Peyer's patch (tissue), 4 donors: ENCODE data around the gene LRRC8A. TPM values are rescaled to one million over a fixed set of nuclear protein-coding genes. Genes with fewer than 3 reads are reported as not detected.
"Not testable (repeated sequence)": the region's sequence is repeated elsewhere in the genome, so short reads cannot be mapped to it uniquely, and the experiment has no call there.

Experiments used
- DNase-seq, 3 donors: peaks; one replicate each; pipeline ENCODE4 v3.0.0-alpha.2; 2017 to 2019
- H3K27ac ChIP-seq, 4 donors: fragments of 200-600 bp; sonication (generic); one replicate each; pipeline ENCODE4 v1.5.1; 2016 to 2019
- H3K27me3 ChIP-seq, 2 donors: fragments of 200-600 bp; sonication (generic); one replicate each; pipeline ENCODE4 v1.5.1; 2019
- H3K36me3 ChIP-seq, 3 donors: fragments of 200-600 bp; sonication (generic); one replicate each; pipeline ENCODE4 v1.5.1; 2016 to 2019
- H3K4me1 ChIP-seq, 4 donors: fragments of 200-600 bp; sonication (generic); one replicate each; pipeline ENCODE4 v1.5.1; 2016 to 2019
- H3K4me3 ChIP-seq, 4 donors: fragments of 200-600 bp; sonication (generic); 1 replicate in 3 of 4; 2 replicates in 1 of 4; pipeline ENCODE4 v1.5.1; 2016 to 2019; ENCODE audit warnings: mild to moderate bottlenecking in 1 of 4
- H3K9me3 ChIP-seq, 4 donors: fragments of 200-600 bp; sonication (generic); one replicate each; pipeline ENCODE4 v1.5.1; 2016 to 2019; ENCODE audit warnings: mild to moderate bottlenecking in 1 of 4
- POLR2A ChIP-seq, 2 donors: fragments of 450-650 bp; IDR thresholded peaks; one replicate each; pipeline ENCODE4 v1.5.1; 2017; ENCODE audit warnings: antibody characterized with exemption in 2 of 2, mild to moderate bottlenecking in 2 of 2, moderate library complexity in 2 of 2
- total RNA-seq, 4 donors: library from RNA; depleted of rRNA; stranded (reverse); fragments of >200 nt; gene quantifications; one replicate each; pipeline ENCODE4 v1.1.0, GENCODE V29; 2016
- TF ChIP-seq, protein P1 (sequence below), 6 experiments: fragments of 450-650 bp in 4 of 6; fragments of 200-600 bp in 2 of 6; sonication (generic) in 1 of 6; IDR thresholded peaks; one replicate each; pipeline ENCODE4 v1.5.1; 2017 to 2019; ENCODE audit warnings: antibody characterized with exemption in 6 of 6, mild to moderate bottlenecking in 3 of 6, moderate library complexity in 1 of 6

LRRC8A gene
- total RNA-seq, 4 donors from 2014 or later = 20.0 to 39.2 (median 27.0) TPM

GRCh38 chr9:128945798-128946501 lies 64.0 kb downstream of the LRRC8A start:
- H3K4me1 ChIP-seq = peaks cover 0 to 12% (median 6%) of the 10 kb centered on the region in 4 donors
- H3K27me3 ChIP-seq = no peaks in the 10 kb centered on the region
- TF ChIP-seq, protein P1, sequence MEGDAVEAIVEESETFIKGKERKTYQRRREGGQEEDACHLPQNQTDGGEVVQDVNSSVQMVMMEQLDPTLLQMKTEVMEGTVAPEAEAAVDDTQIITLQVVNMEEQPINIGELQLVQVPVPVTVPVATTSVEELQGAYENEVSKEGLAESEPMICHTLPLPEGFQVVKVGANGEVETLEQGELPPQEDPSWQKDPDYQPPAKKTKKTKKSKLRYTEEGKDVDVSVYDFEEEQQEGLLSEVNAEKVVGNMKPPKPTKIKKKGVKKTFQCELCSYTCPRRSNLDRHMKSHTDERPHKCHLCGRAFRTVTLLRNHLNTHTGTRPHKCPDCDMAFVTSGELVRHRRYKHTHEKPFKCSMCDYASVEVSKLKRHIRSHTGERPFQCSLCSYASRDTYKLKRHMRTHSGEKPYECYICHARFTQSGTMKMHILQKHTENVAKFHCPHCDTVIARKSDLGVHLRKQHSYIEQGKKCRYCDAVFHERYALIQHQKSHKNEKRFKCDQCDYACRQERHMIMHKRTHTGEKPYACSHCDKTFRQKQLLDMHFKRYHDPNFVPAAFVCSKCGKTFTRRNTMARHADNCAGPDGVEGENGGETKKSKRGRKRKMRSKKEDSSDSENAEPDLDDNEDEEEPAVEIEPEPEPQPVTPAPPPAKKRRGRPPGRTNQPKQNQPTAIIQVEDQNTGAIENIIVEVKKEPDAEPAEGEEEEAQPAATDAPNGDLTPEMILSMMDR (IDR thresholded peaks at IDR 0.05) = no peak
- TF ChIP-seq POLR2A (IDR thresholded peaks at IDR 0.05) = no peak
- H3K27ac ChIP-seq = no peak overlapping the region
- H3K36me3 ChIP-seq = no peaks in the 10 kb centered on the region
- DNase-seq = peak in 1 of 3 donors; percentile 38
- H3K9me3 ChIP-seq = no peaks in the 10 kb centered on the region
- H3K4me3 ChIP-seq = no peak overlapping the region

DNA sequence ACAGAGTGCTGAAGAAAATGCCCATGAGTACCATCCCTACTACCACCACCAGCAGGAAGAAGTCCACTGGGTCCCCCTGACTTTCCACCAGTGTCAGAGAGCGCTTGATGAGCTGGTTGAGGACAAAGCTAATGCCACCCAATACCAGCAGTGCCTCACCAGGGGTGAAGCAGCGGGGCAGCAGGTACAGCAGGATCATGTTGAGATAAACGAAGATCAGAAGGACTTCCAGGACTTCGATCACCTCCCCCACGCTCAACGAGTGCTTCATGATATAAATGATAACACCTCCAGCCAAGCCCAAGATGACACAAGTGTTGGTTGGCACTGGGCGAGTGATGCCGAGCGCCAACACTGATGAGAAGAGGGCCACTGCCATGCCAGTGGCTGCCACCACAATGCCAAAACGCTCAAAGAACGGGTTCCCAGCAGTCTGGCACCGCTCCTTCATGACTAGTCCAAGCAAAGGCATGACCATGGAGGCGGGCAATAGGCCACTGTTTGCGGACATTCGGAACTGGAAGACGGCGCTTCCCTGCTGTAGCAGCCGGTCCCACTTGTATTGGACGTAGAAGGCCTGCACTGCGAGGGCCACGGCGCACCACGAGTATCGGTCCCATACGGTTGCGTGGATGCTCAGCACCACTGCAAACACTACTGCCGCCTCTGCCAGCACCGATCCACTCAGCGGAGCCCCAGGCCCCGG lies 64.8 kb downstream of the LRRC8A start:
- no peaks in the 10 kb centered on the region for H3K27me3 ChIP-seq
- peak in 2 of 3 donors; percentile 20 to 55 for DNase-seq
- peak overlapping the region; percentile 90 to 92 (median 90) for H3K27ac ChIP-seq
- no peaks in the 10 kb centered on the region for H3K9me3 ChIP-seq
- H3K4me3 ChIP-seq = peak overlapping the region; percentile 76 to 93 (median 88)
- H3K36me3 ChIP-seq = peaks cover 0 to 2% (median 0%) of the 10 kb centered on the region in 3 donors
- H3K4me1 ChIP-seq = peaks cover 0 to 12% (median 6%) of the 10 kb centered on the region in 4 donors
- TF ChIP-seq, protein P1 (IDR thresholded peaks at IDR 0.05) = no peak
- TF ChIP-seq POLR2A (IDR thresholded peaks at IDR 0.05) = no peak

GRCh38 chr9:128947277-128947526 lies 65.3 kb downstream of the LRRC8A start:
- Histone ChIP-seq H3K27me3 (no peaks in the 10 kb centered on the region), H3K4me1 (peaks cover 0 to 12% (median 6%) of the 10 kb centered on the region in 4 donors), H3K9me3 (no peaks in the 10 kb centered on the region), H3K4me3 (peak overlapping the region; percentile 76 to 93 (median 88)), H3K27ac (peak overlapping the region; percentile 90 to 92 (median 90)), H3K36me3 (peaks cover 0 to 6% (median 0%) of the 10 kb centered on the region in 3 donors)
- no peak for DNase-seq
- TF ChIP-seq, protein P1 (IDR thresholded peaks at IDR 0.05) = no peak
- TF ChIP-seq POLR2A (IDR thresholded peaks at IDR 0.05) = no peak

DNA sequence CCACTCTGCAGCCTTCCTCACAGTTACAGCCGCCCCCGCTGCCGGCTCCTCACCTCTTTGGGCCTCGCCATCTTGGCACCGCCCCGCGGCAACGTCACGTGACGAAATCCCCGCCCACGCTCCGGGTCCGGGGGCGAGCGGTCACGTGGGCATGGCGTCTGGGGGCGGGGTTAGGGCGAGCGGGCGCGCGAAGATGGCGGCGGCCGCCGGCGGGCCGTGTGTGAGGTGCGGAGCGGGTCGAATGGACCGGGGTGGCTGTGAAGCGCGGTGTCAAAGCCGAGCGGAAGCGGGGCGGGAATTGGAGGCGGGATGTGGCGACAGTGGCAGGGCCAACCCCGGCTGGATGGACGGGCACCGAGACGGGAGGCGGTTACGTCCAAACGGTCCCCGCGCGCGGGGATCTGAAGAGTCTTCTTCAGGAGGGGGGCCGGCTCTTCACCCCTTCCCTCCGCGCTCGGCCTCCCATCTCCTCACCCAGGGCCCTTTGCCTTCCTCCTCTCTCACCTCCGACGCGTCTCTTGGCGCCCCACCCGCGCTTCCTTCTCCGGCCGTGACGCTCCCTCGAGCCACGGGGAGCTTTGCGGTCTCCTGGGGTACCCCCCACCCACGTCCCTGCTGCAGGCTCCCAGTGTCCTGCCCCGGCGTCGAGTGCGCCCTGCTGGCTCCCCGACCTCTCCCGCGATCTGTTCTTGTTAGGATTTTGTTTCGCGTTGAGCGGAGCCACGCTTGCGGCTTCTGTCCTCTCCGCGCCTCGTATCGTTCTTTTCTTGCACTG lies 65.8 kb downstream of the LRRC8A start, which contains the start of the genes DOLK and NUP188:
Gene DOLK, minus strand, starts transcription at position 77 of the 775 bp plus-strand sequence. CDS start 300 bp downstream, outside the sequence.
Gene NUP188, plus strand, starts transcription at position 173 of the 775 bp plus-strand sequence. Its CDS starts 21 bp downstream, at position 194.
- peak within 1 kb of the TSS; percentile 76 to 93 (median 88) for H3K4me3 ChIP-seq
- peaks cover 0 to 12% (median 6%) of the 10 kb centered on the region in 4 donors for H3K4me1 ChIP-seq
- DNase-seq = peak; percentile 97 to 99 (median 98)
- peaks cover 0 to 10% (median 0%) of the 10 kb centered on the region in 3 donors for H3K36me3 ChIP-seq
- TF ChIP-seq, protein P1 (IDR thresholded peaks at IDR 0.05) = peak in 1 of 6 experiments; percentile 1
- TF ChIP-seq POLR2A (IDR thresholded peaks at IDR 0.05) = peak; percentile 78 to 85
- peak within 1 kb of the TSS; percentile 90 to 92 (median 90) for H3K27ac ChIP-seq
- no peaks in the 10 kb centered on the region for H3K9me3 ChIP-seq
- H3K27me3 ChIP-seq = no peaks in the 10 kb centered on the region

- not testable (repeated sequence) for H3K4me3 ChIP-seq, H3K27me3 ChIP-seq, H3K9me3 ChIP-seq, H3K27ac ChIP-seq, DNase-seq, H3K4me1 ChIP-seq
- H3K36me3 ChIP-seq = peaks cover 0 to 66% (median 0%) of the 10 kb centered on the region in 3 donors
Measured at GRCh38 chr9:128961403-128961802, 79.5 kb downstream of the LRRC8A start.

Other genes starting within 250 kb of the LRRC8A start
- gene DYNC2I2, start 225.3 kb upstream of the LRRC8A start, total RNA-seq = 100 to 1,000 TPM in 1 of 4 donors, 10 to 100 TPM in 3; 71.9 to 103 (median 95.8) TPM
- gene SET, start 192.9 kb upstream of the LRRC8A start, total RNA-seq = 100 to 1,000 TPM in 1 of 4 donors, 10 to 100 TPM in 3; 72.3 to 148 (median 83.9) TPM
- 10 to 100 TPM in 1 of 4 donors, 1 to 10 TPM in 3; 5.6 to 15.7 (median 9.3) TPM for gene PKN3, start 179.6 kb upstream of the LRRC8A start, total RNA-seq
- gene ZDHHC12, start 158.0 kb upstream of the LRRC8A start, total RNA-seq = 100 to 1,000 TPM in 3 of 4 donors, 10 to 100 TPM in 1; 21.5 to 177 (median 138) TPM
- gene ZER1, start 110.2 kb upstream of the LRRC8A start, total RNA-seq = 100 to 1,000 TPM in 1 of 4 donors, 10 to 100 TPM in 3; 83.1 to 114 (median 88.1) TPM
- gene TBC1D13, start 94.9 kb upstream of the LRRC8A start, total RNA-seq = 10 to 100 TPM; 26.8 to 48.7 (median 45.7) TPM
- 10 to 100 TPM in 3 of 4 donors, 1 to 10 TPM in 1; 9.9 to 53.6 (median 40.5) TPM for gene ENDOG, start 63.6 kb upstream of the LRRC8A start, total RNA-seq
- 10 to 100 TPM; 33.5 to 48.7 (median 34.9) TPM for gene SPOUT1, start 52.3 kb upstream of the LRRC8A start, total RNA-seq
- gene KYAT1, start 183 bp upstream of the LRRC8A start, total RNA-seq = 10 to 100 TPM in 1 of 4 donors, 1 to 10 TPM in 3; 4.6 to 14.9 (median 8.7) TPM
- gene PHYHD1, start 38.8 kb downstream of the LRRC8A start, total RNA-seq = 10 to 100 TPM in 1 of 4 donors, 1 to 10 TPM in 2, not detected in 1; 4.4 to 23.9 (median 7.5) TPM
- 10 to 100 TPM in 2 of 4 donors, 1 to 10 TPM in 2; 4.1 to 12.3 (median 10.6) TPM for gene DOLK, start 65.5 kb downstream of the LRRC8A start, total RNA-seq
- 100 to 1,000 TPM in 1 of 4 donors, 10 to 100 TPM in 3; 28.2 to 101 (median 47.9) TPM for gene NUP188, start 65.6 kb downstream of the LRRC8A start, total RNA-seq
- 100 to 1,000 TPM; 156 to 218 (median 183) TPM for gene SH3GLB2, start 146.2 kb downstream of the LRRC8A start, total RNA-seq
- gene MIGA2, start 154.5 kb downstream of the LRRC8A start, total RNA-seq = 100 to 1,000 TPM in 3 of 4 donors, 10 to 100 TPM in 1; 68.5 to 174 (median 125) TPM
- gene DOLPP1, start 199.0 kb downstream of the LRRC8A start, total RNA-seq = 10 to 100 TPM in 3 of 4 donors, not detected in 1; 37.6 to 53.9 (median 46.1) TPM
- 100 to 1,000 TPM in 3 of 4 donors, 10 to 100 TPM in 1; 50.3 to 220 (median 146) TPM for gene CRAT, start 228.7 kb downstream of the LRRC8A start, total RNA-seq
- 10 to 100 TPM; 48.7 to 65.7 (median 51.9) TPM for gene PTPA, start 229.3 kb downstream of the LRRC8A start, total RNA-seq